NCI-H187 treated with DMSO at 0.1 percent for 48 hours (cell line): ENCODE measurements around the gene CCNQ.

Experiments used
- DNase-seq: peaks from one replicate; lab custom pipeline; 2025; lab: John Stamatoyannopoulos, UW

Gene CCNQ

GRCh38 chrX:153637121-153638040, 38.4 kb upstream of the CCNQ start:
- DNase-seq, result no peak

- DNase-seq, result no peak
Observed at GRCh38 chrX:153636716-153637115, 37.8 kb upstream of the CCNQ start.

- DNase-seq, result no peak
Observed at GRCh38 chrX:153635788-153636668, 37.1 kb upstream of the CCNQ start.

- DNase-seq, result no peak
Observed at GRCh38 chrX:153635388-153635787, 36.4 kb upstream of the CCNQ start.

GRCh38 chrX:153634832-153635231, 35.9 kb upstream of the CCNQ start:
- DNase-seq, result no peak

GRCh38 chrX:153634236-153634635, 35.3 kb upstream of the CCNQ start:
- no peak for DNase-seq

- DNase-seq, result no peak
Observed at GRCh38 chrX:153633607-153634180, 34.8 kb upstream of the CCNQ start.

GRCh38 chrX:153633048-153633447, 34.1 kb upstream of the CCNQ start:
- DNase-seq, result no peak

- DNase-seq, result no peak
Observed at GRCh38 chrX:153632595-153632946, 33.6 kb upstream of the CCNQ start.

GRCh38 chrX:153631907-153632594, 33.1 kb upstream of the CCNQ start:
- no peak for DNase-seq

- no peak for DNase-seq
Observed at GRCh38 chrX:153631346-153631745, 32.4 kb upstream of the CCNQ start.

- no peak for DNase-seq
Observed at GRCh38 chrX:153628665-153629064, 29.7 kb upstream of the CCNQ start.

- peak; percentile 69 for DNase-seq
Observed at GRCh38 chrX:153628129-153628528, 29.2 kb upstream of the CCNQ start.

GRCh38 chrX:153627675-153628111, 28.8 kb upstream of the CCNQ start:
- DNase-seq, result no peak

- DNase-seq, result no peak
Observed at GRCh38 chrX:153626863-153627674, 28.1 kb upstream of the CCNQ start.

GRCh38 chrX:153626025-153626633, 27.2 kb upstream of the CCNQ start:
- no peak for DNase-seq

GRCh38 chrX:153625271-153626024, 26.5 kb upstream of the CCNQ start:
- DNase-seq, result no peak

GRCh38 chrX:153624196-153625091, 25.5 kb upstream of the CCNQ start:
- DNase-seq, result no peak
